GM21367 (cell line): ENCODE results near the gene RBFOX2.
"Not testable (repeated sequence)": the region's sequence is repeated elsewhere in the genome, so short reads cannot be mapped to it uniquely, and the experiment has no call there.

Experiments used
- ATAC-seq: cut with Tn5 transposase; IDR thresholded peaks from one replicate; pipeline ENCODE4 v1.9.1; 2021; ENCODE audit not compliant: unreplicated experiment

Gene RBFOX2

GRCh38 chr22:36044517-36044916 lies 15.9 kb upstream of the RBFOX2 start:
- ATAC-seq: not testable (repeated sequence)

GRCh38 chr22:36042240-36042639 lies 13.6 kb upstream of the RBFOX2 start:
- ATAC-seq: no peak

- ATAC-seq: no peak
These were observed 10.5 kb upstream of the RBFOX2 start for GRCh38 chr22:36039125-36039524.

GRCh38 chr22:36037102-36037758 lies 8.6 kb upstream of the RBFOX2 start:
- ATAC-seq: no peak

- no peak for ATAC-seq
These were observed 7.6 kb upstream of the RBFOX2 start for GRCh38 chr22:36036167-36036624.

- ATAC-seq: no peak
These were observed 4.0 kb upstream of the RBFOX2 start for GRCh38 chr22:36032611-36033010.

GRCh38 chr22:36029406-36029755 lies 757 bp upstream of the RBFOX2 start:
- ATAC-seq: no peak

GRCh38 chr22:36027935-36028645 lies 534 bp downstream of the RBFOX2 start:
- no peak for ATAC-seq

- ATAC-seq: no peak
These were observed 1.1 kb downstream of the RBFOX2 start for GRCh38 chr22:36027579-36027934.

GRCh38 chr22:36026741-36027140 lies 1.9 kb downstream of the RBFOX2 start:
- ATAC-seq: no peak

GRCh38 chr22:36022697-36023096 lies 5.9 kb downstream of the RBFOX2 start:
- no peak for ATAC-seq

GRCh38 chr22:36022162-36022561 lies 6.5 kb downstream of the RBFOX2 start:
- no peak for ATAC-seq

- ATAC-seq: no peak
These were observed 6.9 kb downstream of the RBFOX2 start for GRCh38 chr22:36021606-36022153.

- not testable (repeated sequence) for ATAC-seq
These were observed 7.8 kb downstream of the RBFOX2 start for GRCh38 chr22:36020865-36021264.

GRCh38 chr22:36017651-36018091 lies 11.0 kb downstream of the RBFOX2 start:
- no peak for ATAC-seq

- no peak for ATAC-seq
These were observed 11.9 kb downstream of the RBFOX2 start for GRCh38 chr22:36016684-36017083.

GRCh38 chr22:36015811-36016529 lies 12.7 kb downstream of the RBFOX2 start:
- no peak for ATAC-seq

GRCh38 chr22:36015155-36015810 lies 13.3 kb downstream of the RBFOX2 start:
- no peak for ATAC-seq

- no peak for ATAC-seq
These were observed 14.0 kb downstream of the RBFOX2 start for GRCh38 chr22:36014546-36015074.

GRCh38 chr22:36012332-36012731 lies 16.3 kb downstream of the RBFOX2 start:
- ATAC-seq: no peak

- no peak for ATAC-seq
These were observed 17.7 kb downstream of the RBFOX2 start for GRCh38 chr22:36010882-36011281.
